ENCODE measurements around the gene NLRP9. TPM values are rescaled to one million over a fixed set of nuclear protein-coding genes. Genes with fewer than 3 reads are reported as not detected.

The NLRP9 gene
- total and polyA plus RNA-seq, 2 of the 8 experiments (the other 6 are each of a cell fraction or from before 2014, with no cell fraction given) = not detected

DNA sequence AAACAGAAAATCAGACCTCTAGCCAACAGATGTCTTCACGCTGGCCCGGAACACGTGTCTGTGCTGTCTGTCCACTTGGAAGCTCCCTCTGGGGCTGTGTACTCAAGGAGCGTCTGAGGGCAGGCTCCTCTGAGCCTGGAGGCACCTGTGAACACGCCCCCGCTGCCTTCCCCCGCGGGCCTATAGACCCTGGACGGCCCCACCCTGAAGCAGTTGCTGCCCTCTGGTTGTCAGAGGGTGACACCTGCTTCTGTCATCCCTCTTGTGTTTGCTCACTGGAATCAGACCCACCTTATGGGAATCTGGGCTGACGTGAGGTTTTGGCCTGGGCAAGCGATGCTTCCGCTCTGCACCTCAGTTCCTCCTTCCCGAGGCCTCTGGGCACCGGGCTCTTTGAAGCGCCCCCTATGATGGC is 44.0 kb downstream of the NLRP9 start (continued):
- TF ChIP-seq, protein P1, sequence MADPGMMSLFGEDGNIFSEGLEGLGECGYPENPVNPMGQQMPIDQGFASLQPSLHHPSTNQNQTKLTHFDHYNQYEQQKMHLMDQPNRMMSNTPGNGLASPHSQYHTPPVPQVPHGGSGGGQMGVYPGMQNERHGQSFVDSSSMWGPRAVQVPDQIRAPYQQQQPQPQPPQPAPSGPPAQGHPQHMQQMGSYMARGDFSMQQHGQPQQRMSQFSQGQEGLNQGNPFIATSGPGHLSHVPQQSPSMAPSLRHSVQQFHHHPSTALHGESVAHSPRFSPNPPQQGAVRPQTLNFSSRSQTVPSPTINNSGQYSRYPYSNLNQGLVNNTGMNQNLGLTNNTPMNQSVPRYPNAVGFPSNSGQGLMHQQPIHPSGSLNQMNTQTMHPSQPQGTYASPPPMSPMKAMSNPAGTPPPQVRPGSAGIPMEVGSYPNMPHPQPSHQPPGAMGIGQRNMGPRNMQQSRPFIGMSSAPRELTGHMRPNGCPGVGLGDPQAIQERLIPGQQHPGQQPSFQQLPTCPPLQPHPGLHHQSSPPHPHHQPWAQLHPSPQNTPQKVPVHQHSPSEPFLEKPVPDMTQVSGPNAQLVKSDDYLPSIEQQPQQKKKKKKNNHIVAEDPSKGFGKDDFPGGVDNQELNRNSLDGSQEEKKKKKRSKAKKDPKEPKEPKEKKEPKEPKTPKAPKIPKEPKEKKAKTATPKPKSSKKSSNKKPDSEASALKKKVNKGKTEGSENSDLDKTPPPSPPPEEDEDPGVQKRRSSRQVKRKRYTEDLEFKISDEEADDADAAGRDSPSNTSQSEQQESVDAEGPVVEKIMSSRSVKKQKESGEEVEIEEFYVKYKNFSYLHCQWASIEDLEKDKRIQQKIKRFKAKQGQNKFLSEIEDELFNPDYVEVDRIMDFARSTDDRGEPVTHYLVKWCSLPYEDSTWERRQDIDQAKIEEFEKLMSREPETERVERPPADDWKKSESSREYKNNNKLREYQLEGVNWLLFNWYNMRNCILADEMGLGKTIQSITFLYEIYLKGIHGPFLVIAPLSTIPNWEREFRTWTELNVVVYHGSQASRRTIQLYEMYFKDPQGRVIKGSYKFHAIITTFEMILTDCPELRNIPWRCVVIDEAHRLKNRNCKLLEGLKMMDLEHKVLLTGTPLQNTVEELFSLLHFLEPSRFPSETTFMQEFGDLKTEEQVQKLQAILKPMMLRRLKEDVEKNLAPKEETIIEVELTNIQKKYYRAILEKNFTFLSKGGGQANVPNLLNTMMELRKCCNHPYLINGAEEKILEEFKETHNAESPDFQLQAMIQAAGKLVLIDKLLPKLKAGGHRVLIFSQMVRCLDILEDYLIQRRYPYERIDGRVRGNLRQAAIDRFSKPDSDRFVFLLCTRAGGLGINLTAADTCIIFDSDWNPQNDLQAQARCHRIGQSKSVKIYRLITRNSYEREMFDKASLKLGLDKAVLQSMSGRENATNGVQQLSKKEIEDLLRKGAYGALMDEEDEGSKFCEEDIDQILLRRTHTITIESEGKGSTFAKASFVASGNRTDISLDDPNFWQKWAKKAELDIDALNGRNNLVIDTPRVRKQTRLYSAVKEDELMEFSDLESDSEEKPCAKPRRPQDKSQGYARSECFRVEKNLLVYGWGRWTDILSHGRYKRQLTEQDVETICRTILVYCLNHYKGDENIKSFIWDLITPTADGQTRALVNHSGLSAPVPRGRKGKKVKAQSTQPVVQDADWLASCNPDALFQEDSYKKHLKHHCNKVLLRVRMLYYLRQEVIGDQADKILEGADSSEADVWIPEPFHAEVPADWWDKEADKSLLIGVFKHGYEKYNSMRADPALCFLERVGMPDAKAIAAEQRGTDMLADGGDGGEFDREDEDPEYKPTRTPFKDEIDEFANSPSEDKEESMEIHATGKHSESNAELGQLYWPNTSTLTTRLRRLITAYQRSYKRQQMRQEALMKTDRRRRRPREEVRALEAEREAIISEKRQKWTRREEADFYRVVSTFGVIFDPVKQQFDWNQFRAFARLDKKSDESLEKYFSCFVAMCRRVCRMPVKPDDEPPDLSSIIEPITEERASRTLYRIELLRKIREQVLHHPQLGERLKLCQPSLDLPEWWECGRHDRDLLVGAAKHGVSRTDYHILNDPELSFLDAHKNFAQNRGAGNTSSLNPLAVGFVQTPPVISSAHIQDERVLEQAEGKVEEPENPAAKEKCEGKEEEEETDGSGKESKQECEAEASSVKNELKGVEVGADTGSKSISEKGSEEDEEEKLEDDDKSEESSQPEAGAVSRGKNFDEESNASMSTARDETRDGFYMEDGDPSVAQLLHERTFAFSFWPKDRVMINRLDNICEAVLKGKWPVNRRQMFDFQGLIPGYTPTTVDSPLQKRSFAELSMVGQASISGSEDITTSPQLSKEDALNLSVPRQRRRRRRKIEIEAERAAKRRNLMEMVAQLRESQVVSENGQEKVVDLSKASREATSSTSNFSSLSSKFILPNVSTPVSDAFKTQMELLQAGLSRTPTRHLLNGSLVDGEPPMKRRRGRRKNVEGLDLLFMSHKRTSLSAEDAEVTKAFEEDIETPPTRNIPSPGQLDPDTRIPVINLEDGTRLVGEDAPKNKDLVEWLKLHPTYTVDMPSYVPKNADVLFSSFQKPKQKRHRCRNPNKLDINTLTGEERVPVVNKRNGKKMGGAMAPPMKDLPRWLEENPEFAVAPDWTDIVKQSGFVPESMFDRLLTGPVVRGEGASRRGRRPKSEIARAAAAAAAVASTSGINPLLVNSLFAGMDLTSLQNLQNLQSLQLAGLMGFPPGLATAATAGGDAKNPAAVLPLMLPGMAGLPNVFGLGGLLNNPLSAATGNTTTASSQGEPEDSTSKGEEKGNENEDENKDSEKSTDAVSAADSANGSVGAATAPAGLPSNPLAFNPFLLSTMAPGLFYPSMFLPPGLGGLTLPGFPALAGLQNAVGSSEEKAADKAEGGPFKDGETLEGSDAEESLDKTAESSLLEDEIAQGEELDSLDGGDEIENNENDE (IDR thresholded peaks at IDR 0.05; ENCODE audit: insufficient replicate concordance, low read length) = no peak
- no peak for TF ChIP-seq KDM1A (IDR thresholded peaks at IDR 0.05; ENCODE audit: borderline replicate concordance, low read length)
- TF ChIP-seq, protein P2, sequence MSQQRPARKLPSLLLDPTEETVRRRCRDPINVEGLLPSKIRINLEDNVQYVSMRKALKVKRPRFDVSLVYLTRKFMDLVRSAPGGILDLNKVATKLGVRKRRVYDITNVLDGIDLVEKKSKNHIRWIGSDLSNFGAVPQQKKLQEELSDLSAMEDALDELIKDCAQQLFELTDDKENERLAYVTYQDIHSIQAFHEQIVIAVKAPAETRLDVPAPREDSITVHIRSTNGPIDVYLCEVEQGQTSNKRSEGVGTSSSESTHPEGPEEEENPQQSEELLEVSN (IDR thresholded peaks at IDR 0.05) = no peak
- no peak for TF ChIP-seq KDM5A (IDR thresholded peaks at IDR 0.05; ENCODE audit: low read length)
- TF ChIP-seq GABPA (IDR thresholded peaks at IDR 0.05; ENCODE audit: borderline replicate concordance, insufficient read depth, low read length) = no peak
- TF ChIP-seq, protein P3, sequence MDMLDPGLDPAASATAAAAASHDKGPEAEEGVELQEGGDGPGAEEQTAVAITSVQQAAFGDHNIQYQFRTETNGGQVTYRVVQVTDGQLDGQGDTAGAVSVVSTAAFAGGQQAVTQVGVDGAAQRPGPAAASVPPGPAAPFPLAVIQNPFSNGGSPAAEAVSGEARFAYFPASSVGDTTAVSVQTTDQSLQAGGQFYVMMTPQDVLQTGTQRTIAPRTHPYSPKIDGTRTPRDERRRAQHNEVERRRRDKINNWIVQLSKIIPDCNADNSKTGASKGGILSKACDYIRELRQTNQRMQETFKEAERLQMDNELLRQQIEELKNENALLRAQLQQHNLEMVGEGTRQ (IDR thresholded peaks at IDR 0.05; ENCODE audit: low read length) = no peak
- TF ChIP-seq, protein P4, sequence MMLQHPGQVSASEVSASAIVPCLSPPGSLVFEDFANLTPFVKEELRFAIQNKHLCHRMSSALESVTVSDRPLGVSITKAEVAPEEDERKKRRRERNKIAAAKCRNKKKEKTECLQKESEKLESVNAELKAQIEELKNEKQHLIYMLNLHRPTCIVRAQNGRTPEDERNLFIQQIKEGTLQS (IDR thresholded peaks at IDR 0.05; ENCODE audit: insufficient read depth, low read depth, low read length) = no peak
- TF ChIP-seq ASH2L (IDR thresholded peaks at IDR 0.05; ENCODE audit: low read length) = no peak
- TF ChIP-seq CTBP2 (IDR thresholded peaks at IDR 0.05; ENCODE audit: borderline replicate concordance, insufficient read depth, insufficient read length, low read length) = no peak

All from H1 (cell line).